ENCODE measurements around the gene C10orf53. TPM values are rescaled to one million over a fixed set of nuclear protein-coding genes. Genes with fewer than 3 reads are reported as not detected.
"Not testable (repeated sequence)": the region's sequence is repeated elsewhere in the genome, so short reads cannot be mapped to it uniquely, and the experiment has no call there.

Gene C10orf53
- total RNA-seq, 4 donors from 2014 or later = not detected

- Histone ChIP-seq H3K36me3 (no peaks in the 10 kb centered on the region), H3K4me3 (no peak overlapping the region)
- WGBS = 85% methylated on average over 3 of the region's 3 CpGs
Observed at GRCh38 chr10:49707585-49707984, 28.1 kb downstream of the C10orf53 start.

GRCh38 chr10:49709934-49710333 lies 30.5 kb downstream of the C10orf53 start:
- Histone ChIP-seq H3K4me1 (no peaks in the 10 kb centered on the region), H3K36me3 (no peaks in the 10 kb centered on the region), H3K27me3 (peaks cover 3% of the 10 kb centered on the region), H3K4me3 (no peak overlapping the region), H3K9me3 (peaks cover 2% of the 10 kb centered on the region), H3K27ac (no peak overlapping the region)
- peak in 1 of 2 donors; percentile 65 for DNase-seq (ENCODE audit: low spot score in 2 of 2)
- TF ChIP-seq POLR2A (IDR thresholded peaks at IDR 0.05) (no peak), POLR2AphosphoS5 (IDR thresholded peaks at IDR 0.05) (no peak), CTCF (IDR thresholded peaks at IDR 0.05) (no peak)
- WGBS = 63% methylated on average over 5 of the region's 5 CpGs

More at GRCh38 chr10:49707585-49707984, 28.1 kb downstream of the C10orf53 start:
- Histone ChIP-seq H3K27me3 (peaks cover 3% of the 10 kb centered on the region), H3K27ac (no peak overlapping the region), H3K4me1 (no peaks in the 10 kb centered on the region), H3K9me3 (no peaks in the 10 kb centered on the region)
- TF ChIP-seq POLR2A (IDR thresholded peaks at IDR 0.05) = no peak
- TF ChIP-seq POLR2AphosphoS5 (IDR thresholded peaks at IDR 0.05) = no peak
- no peak for TF ChIP-seq EP300 (IDR thresholded peaks at IDR 0.05)
- no peak for TF ChIP-seq CTCF (IDR thresholded peaks at IDR 0.05)
- DNase-seq (ENCODE audit: low spot score in 2 of 2) = no peak

DNA sequence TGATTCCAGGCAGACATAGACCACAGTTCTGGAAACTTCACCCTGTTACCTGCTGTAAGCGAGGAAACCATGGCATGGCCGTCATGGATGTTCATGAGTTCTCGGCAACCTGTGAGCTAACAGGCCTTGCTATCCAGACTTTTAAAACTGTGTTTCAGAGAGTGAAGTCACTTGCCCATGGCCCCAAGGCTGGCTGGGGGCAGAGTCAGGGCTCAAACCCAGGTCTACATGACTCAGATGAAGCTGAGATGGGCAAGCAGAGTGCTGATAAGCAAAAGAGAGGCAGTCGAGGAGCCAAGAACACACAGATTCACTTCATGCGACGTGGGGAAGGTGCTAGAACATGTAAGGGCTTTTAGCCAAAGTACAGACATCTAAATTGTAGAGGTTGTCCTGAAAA lies 31.5 kb downstream of the C10orf53 start:
- TF ChIP-seq CTCF (IDR thresholded peaks at IDR 0.05) = no peak
- no peak for TF ChIP-seq POLR2AphosphoS5 (IDR thresholded peaks at IDR 0.05)
- no peak for TF ChIP-seq EP300 (IDR thresholded peaks at IDR 0.05)
- TF ChIP-seq POLR2A (IDR thresholded peaks at IDR 0.05) = no peak
- Histone ChIP-seq H3K9me3 (peaks cover 4% of the 10 kb centered on the region), H3K4me3 (no peak overlapping the region), H3K36me3 (no peaks in the 10 kb centered on the region), H3K4me1 (no peaks in the 10 kb centered on the region), H3K27ac (no peak overlapping the region), H3K27me3 (peaks cover 3% of the 10 kb centered on the region)
- 74% methylated on average over 6 of the region's 6 CpGs for WGBS
- DNase-seq (ENCODE audit: low spot score in 2 of 2) = peak in 1 of 2 donors; percentile 29

DNA sequence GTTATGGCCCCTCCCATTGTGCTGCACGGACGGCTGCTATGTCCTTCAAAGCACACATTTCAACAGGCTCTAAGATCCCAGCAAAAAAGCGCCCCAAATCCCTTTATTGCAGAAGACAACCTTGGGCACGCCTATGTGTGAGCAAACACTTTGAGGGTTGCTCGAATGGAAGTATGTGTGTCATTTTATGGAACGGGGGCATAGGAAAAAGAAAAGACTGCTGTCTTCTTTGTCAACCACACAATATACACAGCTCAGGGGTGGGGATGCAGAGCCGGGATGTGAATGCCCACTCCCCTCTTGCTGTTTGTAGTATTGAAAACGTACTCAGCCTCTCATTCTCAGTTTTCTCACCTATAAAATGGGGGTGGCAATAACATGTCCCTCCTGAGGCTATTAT lies 32.0 kb downstream of the C10orf53 start:
- no peak for DNase-seq (ENCODE audit: low spot score in 2 of 2)
- H3K4me3 ChIP-seq = no peak overlapping the region
- H3K36me3 ChIP-seq = no peaks in the 10 kb centered on the region
- WGBS = 58% methylated on average over 8 of the region's 8 CpGs
- no peaks in the 10 kb centered on the region for H3K4me1 ChIP-seq
- TF ChIP-seq POLR2A (IDR thresholded peaks at IDR 0.05) (no peak), CTCF (IDR thresholded peaks at IDR 0.05) (no peak), EP300 (IDR thresholded peaks at IDR 0.05) (no peak), POLR2AphosphoS5 (IDR thresholded peaks at IDR 0.05) (no peak)
- peaks cover 3% of the 10 kb centered on the region for H3K27me3 ChIP-seq
- H3K9me3 ChIP-seq = peaks cover 4% of the 10 kb centered on the region
- no peak overlapping the region for H3K27ac ChIP-seq

DNA sequence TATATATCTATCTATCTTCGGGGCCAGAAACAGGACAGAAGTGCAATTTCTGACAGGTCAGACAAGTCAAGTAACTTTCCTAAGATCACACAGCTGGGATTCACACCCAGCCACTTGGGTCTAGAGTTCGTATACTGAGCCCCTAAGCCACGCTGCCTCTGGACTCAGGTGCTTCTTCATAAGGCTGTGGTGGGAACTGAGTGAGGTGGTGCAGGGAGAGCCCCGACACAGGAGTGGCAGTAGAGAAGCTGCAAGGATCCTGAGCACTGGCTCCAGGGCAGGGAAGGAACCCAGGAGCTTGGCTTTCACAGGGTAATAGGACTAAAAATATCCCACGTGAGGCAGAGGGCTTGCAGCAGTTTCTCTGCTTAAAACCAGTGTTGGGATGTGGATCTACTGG lies 33.8 kb downstream of the C10orf53 start:
- H3K36me3 ChIP-seq = no peaks in the 10 kb centered on the region
- H3K27me3 ChIP-seq = peaks cover 3% of the 10 kb centered on the region
- 58% methylated on average over 3 of the region's 5 CpGs for WGBS
- H3K4me1 ChIP-seq = no peaks in the 10 kb centered on the region
- DNase-seq (ENCODE audit: low spot score in 2 of 2) = peak in 1 of 2 donors; percentile 62
- peaks cover 4% of the 10 kb centered on the region for H3K9me3 ChIP-seq
- no peak overlapping the region for H3K27ac ChIP-seq
- TF ChIP-seq POLR2A (IDR thresholded peaks at IDR 0.05) (no peak), EP300 (IDR thresholded peaks at IDR 0.05) (no peak), CTCF (IDR thresholded peaks at IDR 0.05) (no peak), POLR2AphosphoS5 (IDR thresholded peaks at IDR 0.05) (no peak)
- no peak overlapping the region for H3K4me3 ChIP-seq

GRCh38 chr10:49715157-49715556 lies 35.7 kb downstream of the C10orf53 start:
- DNase-seq (ENCODE audit: low spot score in 2 of 2) = peak in 1 of 2 donors; percentile 73
- not testable (repeated sequence) for H3K4me3 ChIP-seq, H3K4me1 ChIP-seq, H3K36me3 ChIP-seq, H3K9me3 ChIP-seq, H3K27ac ChIP-seq, H3K27me3 ChIP-seq
- WGBS = 90% methylated on average over 7 of the region's 7 CpGs

All from suprapubic skin (tissue), 4 donors.